GM18867 (cell line): ENCODE results near the gene KRTAP26-1.

Source experiments
- ATAC-seq: cut with Tn5 transposase; IDR thresholded peaks from one replicate; pipeline ENCODE4 v1.9.1; 2021; ENCODE audit warnings: mild to moderate bottlenecking, moderate library complexity; ENCODE audit not compliant: unreplicated experiment

KRTAP26-1 gene

GRCh38 chr21:30271611-30272010 is 48.5 kb downstream of the KRTAP26-1 start:
- ATAC-seq = no peak

- no peak for ATAC-seq
Measured at GRCh38 chr21:30271156-30271555, 49.0 kb downstream of the KRTAP26-1 start.

- no peak for ATAC-seq
Measured at GRCh38 chr21:30269803-30270530, 50.1 kb downstream of the KRTAP26-1 start.
